ENCODE measurements around the gene CIB4.
A peak's percentile ranks its signal among the peaks of the same experiment; 100 is the strongest.

The CIB4 gene

GRCh38 chr2:26605999-26606846 is 34.9 kb downstream of the CIB4 start:
- DNase-seq = peak; percentile 53

DNA sequence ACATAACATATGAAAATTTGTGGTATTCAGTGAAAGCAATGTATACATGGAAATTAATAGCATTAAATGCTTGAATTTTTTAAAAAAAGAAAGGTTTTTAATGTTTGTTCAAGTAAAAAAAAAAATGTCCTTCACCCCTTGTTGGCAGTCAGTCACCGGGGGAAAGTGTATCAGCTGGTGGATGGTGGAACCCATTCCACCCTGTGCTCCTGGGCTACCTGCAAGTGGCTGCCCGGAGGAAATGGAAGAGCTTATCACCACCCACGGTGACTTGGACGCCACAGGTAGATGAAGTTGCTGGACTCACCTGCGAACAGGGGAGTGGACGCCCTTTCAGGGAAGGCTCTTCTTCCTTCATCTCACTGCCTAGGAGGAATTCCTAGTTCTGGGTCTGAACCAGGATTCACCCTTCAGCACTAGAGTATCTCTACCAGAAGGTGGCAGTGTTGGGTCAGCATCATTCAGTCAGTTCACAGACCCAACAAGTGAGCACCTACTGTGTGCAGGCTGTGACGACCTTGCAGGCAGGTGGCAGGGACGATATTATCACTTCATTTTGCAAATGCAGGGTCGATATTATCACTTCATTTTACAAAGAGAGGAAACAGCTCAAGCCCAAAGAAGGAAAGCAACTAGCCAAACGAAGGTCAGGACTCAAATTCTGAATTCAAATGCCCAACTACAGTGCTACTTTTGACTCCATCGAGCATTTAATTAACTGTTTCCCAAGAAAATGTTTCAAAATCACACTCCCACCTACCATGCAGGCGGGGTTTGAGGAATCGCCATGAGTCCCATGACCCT is 35.8 kb downstream of the CIB4 start:
- DNase-seq = peak; percentile 82

- DNase-seq = no peak
These were observed 38.6 kb downstream of the CIB4 start for GRCh38 chr2:26602575-26602974.

GRCh38 chr2:26599387-26599786 is 41.8 kb downstream of the CIB4 start:
- no peak for DNase-seq

DNA sequence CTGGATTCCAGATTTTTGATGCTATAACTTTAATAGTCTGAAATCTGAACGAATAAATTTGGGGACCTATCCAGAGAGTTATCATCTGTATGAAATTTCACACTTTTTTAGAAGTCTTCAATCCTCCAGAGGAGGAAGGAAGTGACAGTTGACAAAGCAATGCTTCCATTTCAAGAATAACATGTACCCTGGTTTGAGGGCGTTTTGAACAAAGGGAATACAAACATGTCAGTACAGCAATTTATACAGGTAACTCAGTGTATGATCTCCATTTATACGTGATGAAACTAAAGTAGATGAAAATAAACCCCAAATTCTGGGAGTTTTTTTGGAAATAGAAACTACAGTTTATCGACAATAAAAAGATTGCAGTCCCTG is 42.2 kb downstream of the CIB4 start:
- no peak for DNase-seq

DNA sequence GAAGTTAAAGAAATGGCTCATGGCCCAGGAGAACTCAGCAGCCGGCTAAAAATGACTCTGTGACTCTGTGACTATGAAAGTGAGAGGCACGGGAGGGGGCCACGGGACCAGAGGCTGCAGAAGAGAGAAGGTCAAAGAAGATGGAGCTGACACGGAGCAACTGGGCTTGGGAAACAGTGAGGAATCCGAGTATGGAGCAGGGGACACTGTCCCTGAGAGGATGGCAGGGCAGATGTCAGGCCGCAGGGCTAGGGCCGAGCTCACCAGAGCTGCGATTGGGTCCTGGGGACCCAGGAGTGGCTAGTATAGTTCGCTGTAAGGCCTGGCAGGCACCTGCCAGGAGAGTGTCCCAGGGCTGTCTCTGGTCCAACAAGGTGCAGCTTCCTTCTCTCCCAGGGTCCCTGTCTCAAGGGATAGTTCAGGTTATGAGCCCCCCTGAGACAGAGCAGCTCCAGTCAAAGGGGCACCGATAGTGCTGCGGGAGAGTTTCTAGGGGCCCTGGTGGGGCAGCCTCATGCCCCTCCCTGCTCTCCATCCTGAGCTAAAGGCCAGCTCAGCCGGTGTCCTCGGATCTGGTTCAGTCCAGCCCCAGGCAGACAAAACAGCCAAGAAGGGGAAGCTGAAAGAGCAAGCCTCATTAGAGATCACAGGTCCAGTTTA is 42.7 kb downstream of the CIB4 start:
- DNase-seq = peak; percentile 48

GRCh38 chr2:26597197-26597596 is 44.0 kb downstream of the CIB4 start:
- DNase-seq = no peak

DNA sequence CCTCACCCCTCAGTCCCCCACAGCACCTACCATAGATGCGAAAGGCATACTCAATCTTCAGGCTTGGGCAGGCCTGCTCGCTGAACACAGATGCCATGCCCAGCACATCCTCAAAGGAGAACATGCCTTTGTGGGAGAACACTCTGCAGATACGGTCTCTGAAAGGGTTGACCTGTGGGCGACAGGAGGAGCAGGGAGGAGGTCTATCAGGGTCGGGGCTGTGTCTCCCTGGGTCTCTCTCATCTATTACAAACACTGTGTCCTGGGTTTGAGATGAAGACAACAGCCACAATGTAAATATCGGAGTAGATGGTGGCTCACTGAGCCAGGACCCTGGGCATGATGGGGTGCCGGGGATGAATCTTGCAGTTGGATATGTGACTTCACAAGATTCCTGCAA is 46.0 kb downstream of the CIB4 start:
- DNase-seq = peak; percentile 46

GRCh38 chr2:26591619-26592505 is 49.3 kb downstream of the CIB4 start:
- peak; percentile 40 for DNase-seq

DNA sequence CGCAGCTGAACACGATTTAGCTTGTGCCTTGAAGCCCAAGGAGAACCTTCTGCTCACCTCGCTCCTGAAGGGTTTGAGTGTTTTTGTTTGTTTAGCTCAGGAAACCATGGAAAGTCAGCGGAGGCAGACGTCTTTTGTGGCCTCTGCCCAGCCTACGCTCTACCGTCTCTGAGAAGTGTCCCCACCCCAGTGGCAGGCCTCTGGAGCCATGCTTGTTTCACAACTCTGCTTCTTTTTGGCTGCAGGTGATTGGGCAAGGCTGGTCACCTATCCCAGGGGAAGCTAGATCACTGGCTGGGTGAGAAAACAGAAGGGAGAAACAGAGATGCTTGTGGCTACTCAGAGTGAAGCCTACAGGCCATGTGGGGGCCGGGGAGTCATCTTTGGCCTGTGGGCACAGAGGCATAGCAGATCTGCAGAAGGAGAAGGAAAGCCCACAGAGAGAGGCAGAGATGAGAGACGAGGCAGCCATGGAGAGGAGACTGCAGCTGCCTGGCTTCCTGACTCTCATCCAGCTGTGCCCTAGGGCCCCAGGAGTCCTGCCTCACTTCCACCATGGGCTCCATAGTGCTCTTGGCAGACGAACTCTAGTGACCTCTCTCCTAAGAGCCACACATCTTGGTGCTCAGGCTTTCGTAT is 50.1 kb downstream of the CIB4 start:
- peak; percentile 41 for DNase-seq

GRCh38 chr2:26590508-26590907 is 50.7 kb downstream of the CIB4 start:
- DNase-seq = no peak

DNA sequence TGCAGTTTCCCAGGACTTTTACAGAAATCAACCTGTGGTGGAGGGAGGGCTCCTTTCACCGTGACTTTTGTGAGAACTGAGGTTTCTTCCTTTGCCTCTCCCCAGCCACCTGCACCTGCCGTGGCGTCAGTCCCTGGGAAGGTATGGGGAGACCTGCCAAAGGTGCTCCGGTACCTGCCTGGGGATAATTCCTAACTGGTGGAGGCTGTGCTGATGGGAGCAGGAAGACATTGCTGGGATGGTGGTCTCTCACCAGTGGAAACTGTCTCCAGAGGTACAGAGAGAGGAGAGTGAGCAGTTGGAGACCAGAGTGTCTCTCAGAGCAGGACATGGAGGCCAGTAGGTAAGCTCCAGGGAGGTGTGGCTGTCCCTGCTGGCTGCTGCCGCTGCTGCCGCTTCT is 52.6 kb downstream of the CIB4 start:
- DNase-seq = peak; percentile 24

DNA sequence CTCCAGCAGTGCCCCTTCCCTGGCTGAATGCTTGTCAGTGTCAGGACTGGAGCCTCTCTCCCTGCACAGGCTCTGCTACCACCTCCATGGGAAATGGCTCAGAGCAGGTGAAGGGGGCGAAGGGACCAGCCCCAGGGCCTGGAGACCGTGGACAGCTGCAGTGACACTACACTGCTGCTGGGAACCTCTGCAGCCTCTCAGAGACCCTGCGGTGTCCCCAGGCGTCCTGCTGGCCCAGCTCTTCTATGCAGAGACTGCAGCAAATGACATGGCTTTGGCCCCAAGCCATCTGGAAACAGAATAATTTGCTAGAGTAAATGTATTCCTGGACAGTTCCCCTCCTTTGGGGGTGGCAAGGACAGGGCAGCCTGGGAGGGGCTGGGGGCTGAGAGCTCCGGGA is 53.2 kb downstream of the CIB4 start:
- peak; percentile 44 for DNase-seq

- DNase-seq = peak; percentile 52
These were observed 55.2 kb downstream of the CIB4 start for GRCh38 chr2:26585966-26586365.

GRCh38 chr2:26585100-26585499 is 56.1 kb downstream of the CIB4 start:
- peak; percentile 33 for DNase-seq

DNA sequence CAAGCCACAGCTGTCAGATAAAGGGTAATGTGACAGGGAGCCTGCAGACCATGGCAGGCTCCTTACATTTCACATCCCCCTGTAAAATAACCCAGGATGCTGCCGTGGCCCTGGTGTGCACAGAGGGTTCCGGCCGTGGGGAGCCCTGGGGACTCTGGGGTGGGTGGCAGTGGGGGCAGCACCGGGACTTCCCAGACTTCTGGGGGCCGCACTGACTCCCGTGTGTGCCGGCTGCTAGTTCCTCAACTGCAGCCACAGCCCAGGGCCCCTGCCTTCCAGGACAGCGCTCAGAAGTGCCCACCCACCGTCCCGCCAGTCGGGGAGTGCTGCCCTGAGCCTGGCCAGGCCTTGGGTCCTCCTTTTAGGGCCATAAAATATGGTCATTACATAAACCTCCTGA is 56.5 kb downstream of the CIB4 start:
- DNase-seq = no peak

DNA sequence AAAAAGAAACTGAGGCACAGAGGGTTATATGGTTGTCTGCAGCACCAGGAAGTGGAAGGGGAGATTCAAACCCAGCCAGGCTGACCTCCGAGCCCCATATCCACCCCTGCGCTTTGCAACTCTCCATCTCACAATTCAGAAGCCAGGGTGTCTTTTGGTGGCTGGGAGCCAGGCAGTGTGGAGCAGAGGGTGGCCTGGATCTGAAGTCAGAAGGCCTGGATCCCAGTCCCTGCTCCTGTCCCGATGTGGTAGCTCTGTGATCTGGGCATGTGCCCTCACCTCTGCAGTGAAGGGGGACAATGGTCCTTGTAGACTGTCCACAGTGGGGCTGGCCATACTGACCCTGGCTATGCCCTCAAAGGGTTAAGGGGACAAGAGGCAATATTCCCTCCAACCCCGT is 57.0 kb downstream of the CIB4 start:
- peak; percentile 38 for DNase-seq

GRCh38 chr2:26583381-26583911 is 57.7 kb downstream of the CIB4 start:
- DNase-seq = peak; percentile 37

- DNase-seq = peak; percentile 43
These were observed 58.3 kb downstream of the CIB4 start for GRCh38 chr2:26582890-26583289.

DNA sequence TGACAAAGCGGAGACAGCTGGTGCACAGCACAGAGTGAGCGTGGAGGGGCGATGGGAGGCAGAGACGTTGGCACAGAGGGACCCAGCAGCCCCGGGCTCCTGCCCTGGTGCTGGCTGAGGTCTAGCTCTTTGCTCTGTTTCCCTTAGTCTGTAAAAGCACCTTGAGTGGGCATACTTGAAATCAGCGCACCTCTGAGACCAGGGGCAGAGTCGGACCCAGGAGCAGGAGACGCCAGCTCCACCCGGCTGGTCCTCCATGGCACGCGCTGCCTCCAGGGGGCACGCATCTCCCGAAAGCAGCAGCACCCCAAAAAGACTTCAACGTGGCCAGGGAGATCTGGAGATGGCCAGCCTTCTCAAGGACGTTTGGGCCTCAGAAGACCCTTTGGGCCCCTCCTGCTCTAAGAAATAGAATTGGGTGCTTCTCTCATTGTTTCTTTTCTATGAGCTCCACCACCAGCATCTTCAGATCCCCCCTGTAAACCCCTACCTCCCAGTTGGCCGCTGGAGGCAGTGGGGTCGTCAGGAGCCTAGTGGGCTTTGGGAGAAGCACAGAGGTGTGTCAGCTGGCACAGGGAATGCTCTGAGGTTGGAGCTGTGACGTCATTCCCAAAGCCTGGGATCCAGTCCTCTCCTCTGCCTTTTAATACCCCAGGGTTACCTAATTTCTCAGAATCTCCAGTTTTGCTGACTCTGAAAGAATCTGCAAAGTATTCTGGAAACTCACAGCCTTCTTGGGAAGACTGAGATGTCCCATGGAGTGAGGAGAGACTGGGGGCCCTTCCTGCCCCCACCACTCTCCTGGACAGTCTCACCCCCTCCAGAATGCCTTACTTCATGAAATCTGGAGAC is 58.9 kb downstream of the CIB4 start:
- DNase-seq = peak; percentile 40

All from islet precursor cell (in vitro differentiated cells).